C1 segment of cervical spinal cord (tissue), 14 donors: ENCODE measurements around the gene ALK.

ENCODE experiments used
- DNase-seq, 14 donors: peaks; one replicate each; lab custom pipeline; 2025; lab: John Stamatoyannopoulos, UW

Gene ALK

GRCh38 chr2:29531626-29532025, 389.8 kb downstream of the ALK start:
- no peak for DNase-seq

DNA sequence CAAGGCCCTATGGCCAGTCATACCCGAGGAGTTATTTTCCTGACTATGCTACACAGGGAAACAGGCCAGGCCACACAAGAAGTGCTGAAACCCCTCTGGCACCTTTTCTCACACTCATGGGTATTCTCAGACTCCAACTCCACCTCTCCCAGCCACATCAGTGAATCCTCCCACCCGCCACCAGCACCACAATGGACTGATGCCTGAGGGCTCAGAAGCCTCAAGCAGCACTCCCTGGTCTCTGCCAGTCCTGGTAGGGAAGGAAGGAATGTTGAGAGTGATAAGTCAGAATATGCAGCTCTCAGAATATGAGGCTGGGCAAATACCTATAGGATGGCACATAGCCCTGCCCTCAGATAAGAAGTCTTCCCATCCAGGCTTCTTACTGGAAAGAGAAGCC, 391.1 kb downstream of the ALK start:
- DNase-seq = no peak

DNA sequence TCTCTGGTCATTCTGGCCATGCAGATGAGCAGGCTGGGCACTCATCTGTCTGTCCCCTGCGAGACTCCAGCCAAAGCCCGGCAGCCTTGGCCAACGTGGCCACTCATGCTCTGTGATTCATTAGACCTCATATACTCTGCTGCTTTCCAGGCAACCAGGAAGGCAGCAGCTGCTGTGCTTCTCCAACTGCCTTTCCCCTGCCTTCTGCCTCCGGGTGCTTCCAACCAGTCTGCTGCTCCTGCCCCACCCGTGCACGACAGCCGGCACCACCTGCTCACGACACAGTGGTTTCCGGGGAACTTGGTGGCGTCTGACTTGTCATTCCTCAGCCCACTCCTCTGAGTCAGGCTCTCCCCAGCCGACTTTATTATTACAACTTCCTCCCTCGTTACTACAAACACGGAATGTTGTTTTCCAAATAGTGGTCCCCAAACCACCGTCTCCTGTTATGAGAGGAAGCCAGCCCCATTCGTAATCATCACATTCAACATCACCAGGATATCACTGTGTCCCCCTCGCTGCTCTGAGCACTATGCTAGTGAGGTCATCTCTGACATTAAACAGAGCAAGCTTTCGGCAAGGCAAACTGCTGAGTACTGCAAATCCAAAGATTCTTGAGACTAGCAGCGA, 392.4 kb downstream of the ALK start:
- peak in 5 of 14 donors; percentile 4 to 69 (median 10) for DNase-seq

DNA sequence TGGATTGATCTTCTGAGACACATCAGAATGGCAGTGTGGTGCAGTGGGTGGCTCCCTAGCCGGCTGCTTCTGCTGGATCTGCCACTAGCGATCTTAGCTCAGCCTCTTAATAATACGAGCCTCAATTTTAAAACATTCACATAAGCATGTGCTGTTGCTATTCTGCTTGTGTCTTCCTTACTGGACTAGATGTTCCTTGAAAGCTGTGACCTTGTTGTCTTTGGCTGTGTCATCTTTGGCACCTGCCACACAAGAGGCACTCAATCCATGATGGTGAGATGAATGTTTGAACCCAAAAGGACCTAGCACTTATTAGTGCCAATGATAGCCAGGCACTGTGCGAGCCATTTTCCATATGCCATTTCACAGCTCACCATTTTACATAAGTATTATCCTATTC, 393.0 kb downstream of the ALK start:
- no peak for DNase-seq

DNA sequence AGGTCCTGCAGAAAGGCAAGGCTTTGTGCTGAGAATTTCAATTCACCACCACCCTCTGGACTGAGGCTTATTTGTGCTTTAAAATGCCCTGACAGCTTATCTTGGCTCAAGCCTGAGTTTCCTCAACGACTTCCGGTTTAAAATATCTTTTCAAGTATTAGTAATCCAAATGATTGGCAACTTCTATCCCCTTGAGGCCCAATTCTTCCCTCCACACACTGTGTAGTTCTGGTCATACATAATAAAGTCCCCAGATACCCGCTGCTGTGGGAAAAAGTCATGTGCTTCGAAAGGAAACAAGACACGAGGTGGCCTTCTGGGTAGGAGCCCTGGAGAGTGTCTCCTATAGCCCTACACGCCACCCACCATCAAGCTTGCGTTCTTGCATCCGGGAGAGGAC, 393.4 kb downstream of the ALK start:
- DNase-seq = no peak

- DNase-seq = no peak
Measured at GRCh38 chr2:29526587-29527586, 394.5 kb downstream of the ALK start.

GRCh38 chr2:29525921-29526320, 395.5 kb downstream of the ALK start:
- DNase-seq = no peak

DNA sequence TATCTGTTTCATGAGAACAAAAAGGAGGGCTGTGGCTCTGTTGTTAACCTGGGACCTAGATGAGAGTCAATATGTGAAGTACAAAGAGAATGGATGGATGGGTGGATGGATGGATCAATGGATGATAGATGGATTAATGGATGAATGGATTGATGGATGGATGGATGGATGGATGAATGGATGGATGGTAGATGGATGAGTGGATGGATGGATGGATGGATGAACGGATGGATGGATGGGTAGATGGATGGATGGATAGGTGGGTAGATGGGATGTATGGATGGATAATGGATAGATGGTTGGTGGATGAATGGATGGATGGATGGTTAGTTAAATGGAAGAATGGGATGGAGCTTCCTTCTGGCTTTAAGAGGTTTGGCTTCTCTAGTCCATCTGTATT, 396.7 kb downstream of the ALK start:
- DNase-seq = no peak

- DNase-seq = no peak
Measured at GRCh38 chr2:29522951-29523669, 398.3 kb downstream of the ALK start.

GRCh38 chr2:29520001-29520400, 401.4 kb downstream of the ALK start:
- no peak for DNase-seq

- DNase-seq = no peak
Measured at GRCh38 chr2:29519338-29519925, 402.0 kb downstream of the ALK start.

- no peak for DNase-seq
Measured at GRCh38 chr2:29518646-29519337, 402.6 kb downstream of the ALK start.

- DNase-seq = peak in 1 of 14 donors; percentile 6
Measured at GRCh38 chr2:29518010-29518409, 403.4 kb downstream of the ALK start.

DNA sequence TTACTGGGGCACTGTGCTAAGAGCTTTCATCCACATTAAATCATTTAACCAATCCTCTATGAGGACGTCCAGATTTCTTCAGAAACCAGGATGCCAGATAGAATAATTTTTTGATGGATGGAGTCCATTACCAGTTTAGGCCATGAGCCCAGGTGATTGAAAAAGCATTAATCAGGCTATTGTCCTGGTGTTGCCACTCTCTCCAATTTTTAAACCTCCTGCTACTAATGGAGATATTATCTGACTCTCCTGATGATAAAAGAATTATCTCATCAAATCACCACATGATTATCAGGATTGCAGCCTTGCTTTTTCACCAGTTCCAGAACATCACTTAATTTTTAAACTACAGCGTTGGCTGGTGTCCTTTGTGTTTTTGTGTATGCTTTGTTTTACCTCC, 404.0 kb downstream of the ALK start:
- no peak for DNase-seq

GRCh38 chr2:29516767-29517166, 404.6 kb downstream of the ALK start:
- no peak for DNase-seq

DNA sequence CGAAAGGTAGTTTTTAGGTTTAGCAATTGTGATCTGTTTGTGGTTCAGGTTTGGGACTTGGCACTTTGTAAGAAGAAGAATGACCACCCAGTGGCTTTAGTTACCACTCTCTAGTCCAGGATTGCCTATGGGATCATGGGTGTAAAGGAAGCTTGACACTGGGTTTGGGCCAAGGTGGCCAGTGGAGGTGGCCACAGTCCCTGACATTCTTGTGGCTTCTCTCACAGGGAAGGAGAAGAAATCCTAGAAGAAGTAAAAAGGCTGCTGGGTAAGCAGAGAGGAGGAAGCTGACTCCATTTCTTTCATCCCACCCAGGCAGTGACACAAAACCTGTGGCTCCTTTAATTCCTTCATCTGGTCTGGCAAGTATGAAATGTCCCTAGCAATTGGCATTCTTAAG, 411.5 kb downstream of the ALK start:
- no peak for DNase-seq

- DNase-seq = no peak
Measured at GRCh38 chr2:29509397-29509796, 412.0 kb downstream of the ALK start.

- DNase-seq = no peak
Measured at GRCh38 chr2:29504746-29505145, 416.6 kb downstream of the ALK start.

DNA sequence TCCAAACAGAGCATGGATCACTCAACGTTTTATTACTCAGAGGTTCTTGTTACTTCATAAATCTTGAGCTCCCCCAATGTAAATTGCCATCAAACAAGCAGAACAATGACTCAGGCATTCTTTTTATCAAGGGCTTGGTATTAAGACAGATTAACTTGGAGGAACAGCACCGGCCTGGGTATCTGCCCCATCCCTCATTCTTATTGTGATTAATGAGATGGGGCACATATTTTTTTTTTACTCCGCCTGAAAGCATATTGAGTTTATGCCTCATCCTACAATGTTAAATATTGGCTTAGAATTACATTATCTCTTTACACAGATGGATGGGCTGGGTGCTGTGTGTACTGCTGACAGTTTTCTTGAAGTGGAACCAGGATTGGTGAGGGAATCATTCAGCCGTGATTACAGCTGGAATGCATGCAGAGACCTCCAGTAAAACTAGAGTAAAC, 418.9 kb downstream of the ALK start:
- DNase-seq = no peak

GRCh38 chr2:29497375-29497774, 424.0 kb downstream of the ALK start:
- DNase-seq = no peak

- no peak for DNase-seq
Measured at GRCh38 chr2:29496198-29496597, 425.2 kb downstream of the ALK start.
